ENCODE measurements around the gene ITPA. TPM values are rescaled to one million over a fixed set of nuclear protein-coding genes. Genes with fewer than 3 reads are reported as not detected.

ITPA gene
- total and polyA plus RNA-seq, 2 of the 13 experiments (the other 11 are each of a cell fraction or from before 2014, with no cell fraction given) = 60.1 to 103 TPM

- TF ChIP-seq ZBTB4 (CRISPR knock-in tag; IDR thresholded peaks at IDR 0.05; ENCODE audit: borderline replicate concordance) = no peak
- TF ChIP-seq ZNF639 (CRISPR knock-in tag; conservative IDR thresholded peaks at IDR 0.05) = no peak
- no peak for TF ChIP-seq ZKSCAN5 (CRISPR knock-in tag; IDR thresholded peaks at IDR 0.05)
- 0 out of 2 replicates have a peak, but pooled peaks have one; percentile 42 for TF ChIP-seq ZNF737 (CRISPR knock-in tag; IDR thresholded peaks at IDR 0.05; ENCODE audit: borderline replicate concordance)
- no peak for TF ChIP-seq HCFC1 (IDR thresholded peaks at IDR 0.05; ENCODE audit: low read depth, low read length)
- no peak for TF ChIP-seq RERE (CRISPR knock-in tag; IDR thresholded peaks at IDR 0.05; ENCODE audit: low read depth)
- no peak for TF ChIP-seq SAFB2 (CRISPR knock-in tag; IDR thresholded peaks at IDR 0.05; ENCODE audit: borderline replicate concordance, low read depth)
- 0 out of 2 replicates have a peak, but pooled peaks have one; percentile 49 for TF ChIP-seq ZNF567 (CRISPR knock-in tag; IDR thresholded peaks at IDR 0.05; ENCODE audit: borderline replicate concordance)
- 0 out of 2 replicates have a peak, but pooled peaks have one; percentile 18 for TF ChIP-seq SP2 (CRISPR knock-in tag; IDR thresholded peaks at IDR 0.05)
- 0 out of 2 replicates have a peak, but pooled peaks have one; percentile 12 for TF ChIP-seq ZUFSP (CRISPR knock-in tag; IDR thresholded peaks at IDR 0.05; ENCODE audit: borderline replicate concordance)
- TF ChIP-seq ZKSCAN1 (IDR thresholded peaks at IDR 0.05; ENCODE audit: low read length) = no peak
These were observed 1.0 kb downstream of the ITPA start (continued) for GRCh38 chr20:3210346-3210745.

Measured in HepG2 (cell line).